ENCODE data around the gene TMEM100. TPM values are rescaled to one million over a fixed set of nuclear protein-coding genes. Genes with fewer than 3 reads are reported as not detected.

TMEM100 gene
- total RNA-seq, 1 experiment from 2014 or later, result 1.7 TPM

GRCh38 chr17:55757659-55758058 is 35.0 kb upstream of the TMEM100 start:
- H3K4me1 Mint-ChIP-seq (ENCODE audit: insufficient read depth, unreplicated experiment), result peaks cover 6% of the 10 kb centered on the region
- H3K27ac Mint-ChIP-seq (ENCODE audit: low read depth, unreplicated experiment), result no peak overlapping the region
- no TSS peak for BruUV-seq (replicated peaks)
- TF ChIP-seq CTCF (IDR thresholded peaks at IDR 0.05; ENCODE audit: unreplicated experiment), result no peak
- no peaks in the 10 kb centered on the region for H3K27me3 Mint-ChIP-seq (ENCODE audit: insufficient read depth, unreplicated experiment)
- ChIA-PET CTCF (interaction anchor here (1.8 to 2.5 kb wide), 2 partner anchors 13 to 156 kb away, joined by 6 to 14 read pairs; no protein-coding TSS in a partner anchor), POLR2A (no interaction called here)
- H3K9me3 Mint-ChIP-seq (ENCODE audit: unreplicated experiment), result no peaks in the 10 kb centered on the region
- no peak for DNase-seq (ENCODE audit: unreplicated experiment)
- H3K36me3 Mint-ChIP-seq (ENCODE audit: insufficient read depth, unreplicated experiment), result no peaks in the 10 kb centered on the region
- intact Hi-C loops (cut with micrococcal nuclease), result no loop called here
- H3K4me3 Mint-ChIP-seq (ENCODE audit: unreplicated experiment), result no peak overlapping the region

- no peak for DNase-seq (ENCODE audit: unreplicated experiment)
- H3K4me3 Mint-ChIP-seq (ENCODE audit: unreplicated experiment), result no peak overlapping the region
- H3K4me1 Mint-ChIP-seq (ENCODE audit: insufficient read depth, unreplicated experiment), result peaks cover 10% of the 10 kb centered on the region
- no peak overlapping the region for H3K27ac Mint-ChIP-seq (ENCODE audit: low read depth, unreplicated experiment)
- intact Hi-C loops (cut with micrococcal nuclease), result no loop called here
- ChIA-PET POLR2A (no interaction called here), CTCF (interaction anchor here (0.7 to 1.2 kb wide), 2 partner anchors 228 to 230 kb away, joined by 3 read pairs; no protein-coding TSS in a partner anchor)
- BruUV-seq (replicated peaks), result no TSS peak
- no peaks in the 10 kb centered on the region for H3K9me3 Mint-ChIP-seq (ENCODE audit: unreplicated experiment)
- no peaks in the 10 kb centered on the region for H3K27me3 Mint-ChIP-seq (ENCODE audit: insufficient read depth, unreplicated experiment)
- no peaks in the 10 kb centered on the region for H3K36me3 Mint-ChIP-seq (ENCODE audit: insufficient read depth, unreplicated experiment)
- TF ChIP-seq CTCF (IDR thresholded peaks at IDR 0.05; ENCODE audit: unreplicated experiment), result no peak
Measured at GRCh38 chr17:55756689-55757088, 34.0 kb upstream of the TMEM100 start.

GRCh38 chr17:55751720-55752250 is 29.1 kb upstream of the TMEM100 start:
- TF ChIP-seq CTCF (IDR thresholded peaks at IDR 0.05; ENCODE audit: unreplicated experiment), result no peak
- ChIA-PET CTCF (interaction anchor here (0.6 to 3.0 kb wide), 10 partner anchors 10 to 1139 kb away, joined by 3 to 20 read pairs (median 5); no protein-coding TSS in a partner anchor), POLR2A (interaction anchor here (0.6 to 1.6 kb wide), 9 partner anchors 9 to 1838 kb away, joined by 3 to 8 read pairs (median 3); no protein-coding TSS in a partner anchor)
- TSS peak; percentile 43 for BruUV-seq (replicated peaks)
- peak overlapping the region; percentile 80 for H3K4me3 Mint-ChIP-seq (ENCODE audit: unreplicated experiment)
- peak overlapping the region; percentile 63 for H3K27ac Mint-ChIP-seq (ENCODE audit: low read depth, unreplicated experiment)
- H3K36me3 Mint-ChIP-seq (ENCODE audit: insufficient read depth, unreplicated experiment), result no peaks in the 10 kb centered on the region
- no peaks in the 10 kb centered on the region for H3K27me3 Mint-ChIP-seq (ENCODE audit: insufficient read depth, unreplicated experiment)
- intact Hi-C loops (cut with micrococcal nuclease), result no loop called here
- peaks cover 19% of the 10 kb centered on the region for H3K4me1 Mint-ChIP-seq (ENCODE audit: insufficient read depth, unreplicated experiment)
- H3K9me3 Mint-ChIP-seq (ENCODE audit: unreplicated experiment), result no peaks in the 10 kb centered on the region
- no peak for DNase-seq (ENCODE audit: unreplicated experiment)

- H3K4me3 Mint-ChIP-seq (ENCODE audit: unreplicated experiment), result peak within 1 kb of the TSS; percentile 80
- BruUV-seq (replicated peaks), result no TSS peak
- no peaks in the 10 kb centered on the region for H3K36me3 Mint-ChIP-seq (ENCODE audit: insufficient read depth, unreplicated experiment)
- TF ChIP-seq CTCF (IDR thresholded peaks at IDR 0.05; ENCODE audit: unreplicated experiment), result peak; percentile 49
- peak; percentile 96 for DNase-seq (ENCODE audit: unreplicated experiment)
- no peaks in the 10 kb centered on the region for H3K9me3 Mint-ChIP-seq (ENCODE audit: unreplicated experiment)
- POLR2A ChIA-PET, result interaction anchor here (0.6 to 1.6 kb wide), 12 partner anchors 8 to 1838 kb away, joined by 3 to 18 read pairs (median 3); no protein-coding TSS in a partner anchor
- CTCF ChIA-PET, result interaction anchor here (0.6 to 3.0 kb wide), 14 partner anchors 9 to 1187 kb away, joined by 3 to 20 read pairs (median 4); no protein-coding TSS in a partner anchor
- no peaks in the 10 kb centered on the region for H3K27me3 Mint-ChIP-seq (ENCODE audit: insufficient read depth, unreplicated experiment)
- H3K27ac Mint-ChIP-seq (ENCODE audit: low read depth, unreplicated experiment), result peak within 1 kb of the TSS; percentile 63
- peaks cover 19% of the 10 kb centered on the region for H3K4me1 Mint-ChIP-seq (ENCODE audit: insufficient read depth, unreplicated experiment)
- intact Hi-C loops (cut with micrococcal nuclease), result no loop called here
Measured at GRCh38 chr17:55750750-55751657, 28.3 kb upstream of the TMEM100 start, which contains the start of gene PCTP. Gene PCTP (plus strand): TSS chr17:55751051. CDS start chr17:55751104, 53 bp downstream.

Measured in MCF 10A (cell line).